Lower leg skin (tissue), 4 donors: ENCODE data around the gene SLC44A3. TPM values are rescaled to one million over a fixed set of nuclear protein-coding genes. Genes with fewer than 3 reads are reported as not detected.

Experiments used
- DNase-seq, 2 donors: peaks; one replicate each; pipeline ENCODE4 v3.0.0-alpha.2; 2019; ENCODE audit warnings: low spot score in 2 of 2
- H3K4me3 ChIP-seq: fragments of 200-600 bp; sonication (generic); 2 replicates; pipeline ENCODE4 v1.5.1; 2017; ENCODE audit warnings: mild to moderate bottlenecking, low read depth; ENCODE audit not compliant: poor library complexity, severe bottlenecking
- CTCF ChIP-seq, 3 donors: fragments of 450-650 bp; IDR thresholded peaks; one replicate each; pipeline ENCODE4 v1.5.1; 2016; ENCODE audit warnings: antibody characterized with exemption in 3 of 3, mild to moderate bottlenecking in 3 of 3, moderate library complexity in 2 of 3
- POLR2A ChIP-seq, 2 donors: fragments of 450-650 bp; IDR thresholded peaks; one replicate each; pipeline ENCODE4 v1.6.1; 2016 to 2017; ENCODE audit warnings: antibody characterized with exemption in 2 of 2, mild to moderate bottlenecking in 1 of 2, moderate library complexity in 1 of 2
- WGBS, 2 donors: methylation state at CpG; one replicate each; pipeline ENCODE4 v1.1.5; 2018; 5-methylcytosine and 5-hydroxymethylcytosine counted together
- intact Hi-C: fragments of 100-400 bp; cut with DNase I; formaldehyde crosslinking; loops from one replicate; pipeline ENCODE4 v1.15.0; 2023; ENCODE audit warnings: low total_unique reads
- total RNA-seq, 4 donors: library from RNA; depleted of rRNA; stranded (reverse); fragments of >200 nt; gene quantifications; one replicate each; pipeline ENCODE4 v1.1.0, GENCODE V29; 2016

The SLC44A3 gene
- total RNA-seq, 4 donors from 2014 or later = 5.4 to 10.5 (median 6.1) TPM

- no peak overlapping the region for H3K4me3 ChIP-seq
- intact Hi-C loops = no loop called here
- 0 to 2% methylated on average over 2 of the region's 2 CpGs for WGBS, 2 donors
- TF ChIP-seq CTCF (IDR thresholded peaks at IDR 0.05) (no peak), POLR2A (IDR thresholded peaks at IDR 0.05) (no peak)
- peak in 1 of 2 donors; percentile 32 for DNase-seq
Measured at GRCh38 chr1:94863297-94863911, 43.2 kb downstream of the SLC44A3 start.

DNA sequence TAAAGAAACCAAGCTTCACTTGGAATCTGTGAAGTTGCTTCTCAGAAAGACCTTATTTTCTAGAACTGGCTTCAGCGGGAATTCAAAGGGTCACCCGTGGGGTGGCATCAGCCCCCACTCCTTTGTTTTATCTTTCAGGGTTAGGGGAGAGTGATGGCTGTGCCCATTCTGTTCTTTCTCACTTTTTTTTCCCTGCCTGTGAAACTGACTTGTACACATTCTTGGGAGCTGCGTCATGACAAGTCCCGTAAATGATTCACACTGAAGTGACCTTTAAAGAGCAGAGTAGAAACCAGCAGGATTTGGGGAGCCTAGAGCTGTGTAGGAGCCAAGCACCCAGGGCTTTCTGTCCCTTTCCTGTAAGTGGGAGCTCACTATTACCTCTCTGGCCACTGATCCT, 43.8 kb downstream of the SLC44A3 start:
- no peak for TF ChIP-seq CTCF (IDR thresholded peaks at IDR 0.05)
- no peak for TF ChIP-seq POLR2A (IDR thresholded peaks at IDR 0.05)
- 15 to 20% methylated on average over 4 of the region's 4 CpGs for WGBS, 2 donors
- peak; percentile 72 to 85 for DNase-seq
- H3K4me3 ChIP-seq = no peak overlapping the region
- intact Hi-C loops = no loop called here

GRCh38 chr1:94864821-94865220, 44.7 kb downstream of the SLC44A3 start:
- intact Hi-C loops = no loop called here
- peak; percentile 29 to 68 for DNase-seq
- no peak overlapping the region for H3K4me3 ChIP-seq
- 23 to 36% methylated on average over 9 of the region's 9 CpGs for WGBS, 2 donors
- TF ChIP-seq POLR2A (IDR thresholded peaks at IDR 0.05) (no peak), CTCF (IDR thresholded peaks at IDR 0.05) (no peak)

DNA sequence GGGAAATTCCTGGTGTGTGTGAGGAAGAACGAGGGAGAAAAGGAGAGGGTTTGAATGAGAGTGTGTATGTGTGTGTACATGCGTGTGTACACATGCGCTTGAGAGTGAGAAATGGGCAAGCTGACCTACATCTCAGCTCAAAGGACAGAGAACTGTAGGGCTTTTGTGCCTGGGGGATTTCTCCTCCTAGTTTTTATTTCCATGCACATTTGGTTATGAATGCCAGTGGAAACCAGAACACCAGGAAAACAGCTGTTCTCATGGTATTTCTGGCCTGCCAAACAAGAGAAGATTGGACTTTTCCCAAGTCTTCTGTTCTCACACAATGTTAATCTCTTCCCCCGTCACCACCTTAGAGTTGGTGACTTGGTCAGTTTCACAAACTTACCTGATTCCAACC, 45.2 kb downstream of the SLC44A3 start:
- 16 to 20% methylated on average over 4 of the region's 4 CpGs for WGBS, 2 donors
- no peak overlapping the region for H3K4me3 ChIP-seq
- intact Hi-C loops = no loop called here
- peak; percentile 13 to 29 for DNase-seq
- no peak for TF ChIP-seq POLR2A (IDR thresholded peaks at IDR 0.05)
- TF ChIP-seq CTCF (IDR thresholded peaks at IDR 0.05) = no peak

- TF ChIP-seq CTCF (IDR thresholded peaks at IDR 0.05) (no peak), POLR2A (IDR thresholded peaks at IDR 0.05) (no peak)
- intact Hi-C loops = no loop called here
- no peak for DNase-seq
- no peak overlapping the region for H3K4me3 ChIP-seq
- 84 to 85% methylated on average over 4 of the region's 4 CpGs for WGBS, 2 donors
Measured at GRCh38 chr1:94866164-94866807, 46.1 kb downstream of the SLC44A3 start.
